Hematopoietic multipotent progenitor cell treated with erythropoietin and hydrocortisone succinate and interleukin-3 and kit ligand, for 4 days (in vitro differentiated cells): Measurements from ENCODE around the gene PAPPA.
A peak's percentile ranks its signal among the peaks of the same experiment; 100 is the strongest.

Source experiments
- DNase-seq: peaks from one replicate; pipeline ENCODE4 v3.0.0-alpha.2; 2015

Gene PAPPA

DNA sequence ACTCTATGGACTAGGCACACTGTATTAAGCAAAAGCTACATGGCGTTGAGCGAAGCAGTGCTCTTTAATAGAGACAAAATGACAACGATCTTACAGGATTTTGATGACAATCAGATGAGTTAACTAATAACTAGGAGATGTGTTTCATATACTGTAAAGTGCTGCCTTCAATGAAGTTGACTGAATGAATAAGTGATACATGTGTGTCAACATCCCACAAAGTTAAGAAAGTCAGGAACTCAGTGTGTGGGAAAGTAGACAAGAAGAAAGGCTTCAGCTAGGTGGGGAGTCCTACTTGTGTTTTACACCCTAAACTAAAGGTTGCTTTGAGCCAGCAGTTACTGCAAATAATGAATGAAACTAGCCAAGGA, 79.6 kb downstream of the PAPPA start:
- DNase-seq: no peak

DNA sequence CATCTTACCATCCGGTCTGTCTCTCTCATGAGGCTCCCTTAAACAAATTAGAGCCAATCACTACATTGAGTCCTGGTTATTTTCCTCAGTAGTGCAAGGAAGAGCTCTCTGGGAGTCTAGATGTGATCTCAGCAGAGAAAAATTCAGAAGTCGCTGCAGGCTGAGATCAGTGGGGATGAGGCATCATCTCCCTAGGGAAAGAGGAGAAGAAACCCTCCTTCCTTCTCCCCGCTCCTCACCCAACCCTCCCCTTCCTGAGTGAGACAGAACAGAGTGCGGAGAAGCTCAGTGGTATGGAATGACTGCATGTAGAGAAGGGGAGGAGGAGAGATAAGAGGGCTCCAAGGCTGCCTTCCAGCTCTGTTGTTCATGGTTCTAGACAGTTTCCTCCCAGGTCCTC, 80.5 kb downstream of the PAPPA start:
- DNase-seq: no peak

DNA sequence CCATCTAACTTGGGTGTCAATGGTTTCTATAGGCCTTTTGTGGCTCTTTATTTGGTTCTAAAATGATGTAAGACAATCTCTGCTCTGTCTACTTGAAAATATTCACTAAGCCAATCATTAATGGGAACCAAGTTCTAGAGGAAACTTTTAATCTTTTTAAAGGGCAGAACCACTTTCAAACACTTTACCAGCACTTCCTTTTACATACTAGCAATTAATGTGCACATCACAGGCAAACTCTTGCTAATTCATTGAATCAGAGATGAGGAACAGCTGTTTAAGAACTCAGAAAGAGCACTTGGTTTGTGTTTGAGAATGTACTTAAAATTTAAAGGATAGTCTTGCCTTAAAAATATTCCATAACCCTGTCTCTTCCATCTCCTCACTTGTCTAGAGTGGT, 83.4 kb downstream of the PAPPA start:
- no peak for DNase-seq

DNA sequence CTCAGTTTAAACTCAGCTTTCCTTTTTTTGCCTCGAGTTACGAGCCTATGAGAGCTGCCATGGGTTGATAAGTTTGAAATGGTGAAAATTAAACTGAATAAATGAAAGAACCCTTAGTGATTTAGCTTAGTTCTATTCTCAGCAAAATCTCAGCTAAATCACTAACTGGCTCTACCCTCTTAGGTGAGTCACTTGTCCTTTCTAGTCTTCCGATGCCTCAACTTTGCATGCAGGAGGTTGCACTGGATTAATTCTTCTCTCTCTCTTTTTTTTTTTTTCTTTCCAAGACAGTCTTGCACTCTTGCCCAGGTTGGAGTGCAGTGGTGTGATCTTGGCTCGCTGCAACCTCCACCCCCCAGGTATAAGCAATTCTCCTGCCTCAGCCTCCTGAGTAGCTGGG, 83.9 kb downstream of the PAPPA start:
- no peak for DNase-seq

DNA sequence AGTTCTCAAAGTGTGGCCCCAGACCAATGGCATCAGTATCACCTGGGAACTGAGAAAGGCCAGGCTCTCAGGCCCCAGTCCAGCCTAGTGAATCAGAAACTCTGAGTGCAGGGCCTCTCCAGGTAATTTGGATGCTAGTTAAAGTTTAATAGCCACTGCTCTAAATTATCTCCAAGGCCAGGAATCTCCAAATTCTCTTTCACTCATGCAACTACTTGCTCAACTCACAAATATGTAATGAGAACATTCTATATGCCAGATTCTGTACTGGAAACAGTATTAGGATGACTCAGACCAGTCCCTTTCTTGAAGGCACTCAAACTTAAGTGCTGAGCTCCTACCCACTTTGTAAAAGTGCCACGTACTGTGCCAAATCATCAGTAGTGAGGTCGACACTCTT, 84.6 kb downstream of the PAPPA start:
- DNase-seq: no peak

DNA sequence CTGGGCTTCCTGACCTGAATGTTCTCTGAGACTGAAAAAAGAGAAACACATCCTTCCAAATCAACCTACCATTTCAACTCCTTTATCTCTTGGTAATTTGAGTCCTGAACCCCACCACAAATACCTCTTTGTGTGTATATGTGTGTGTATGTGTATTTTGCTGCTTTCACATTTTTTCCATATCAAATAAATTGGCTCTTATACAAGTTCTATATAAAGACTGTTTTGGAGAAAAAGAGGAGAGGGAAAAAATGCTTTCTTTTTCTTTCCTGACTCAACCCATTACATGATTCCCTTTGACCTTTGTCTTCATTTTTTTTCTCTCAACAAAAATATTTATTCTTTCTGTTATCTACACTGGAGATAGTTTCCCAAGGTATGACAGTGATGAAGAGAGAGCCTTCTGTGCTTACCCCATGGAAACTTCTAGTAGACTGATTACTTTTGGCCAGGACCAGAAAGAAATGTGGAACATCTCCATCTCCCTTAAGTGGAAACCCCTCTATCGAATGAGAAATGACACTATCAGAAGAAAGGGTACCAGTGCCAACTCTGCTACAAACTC, 85.3 kb downstream of the PAPPA start:
- no peak for DNase-seq

DNA sequence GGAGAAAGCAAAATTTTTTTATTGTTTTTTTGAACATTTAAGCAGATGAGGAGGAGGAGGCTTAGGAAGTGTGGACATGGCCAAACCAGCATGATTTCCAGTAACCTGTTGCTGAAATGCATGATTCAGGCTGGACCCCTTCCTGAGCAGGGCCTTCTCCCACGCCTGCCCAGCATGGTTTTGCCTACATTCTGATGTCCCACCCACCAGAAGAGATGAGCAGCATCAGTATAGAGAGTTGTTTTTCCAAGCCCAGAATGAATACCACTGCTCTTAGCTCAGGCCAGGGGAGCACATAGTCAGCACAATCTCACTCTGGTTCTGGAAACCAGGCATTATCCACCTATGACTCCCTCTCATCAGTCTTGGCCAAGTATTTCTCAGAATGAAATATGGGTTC, 90.1 kb downstream of the PAPPA start:
- no peak for DNase-seq

DNA sequence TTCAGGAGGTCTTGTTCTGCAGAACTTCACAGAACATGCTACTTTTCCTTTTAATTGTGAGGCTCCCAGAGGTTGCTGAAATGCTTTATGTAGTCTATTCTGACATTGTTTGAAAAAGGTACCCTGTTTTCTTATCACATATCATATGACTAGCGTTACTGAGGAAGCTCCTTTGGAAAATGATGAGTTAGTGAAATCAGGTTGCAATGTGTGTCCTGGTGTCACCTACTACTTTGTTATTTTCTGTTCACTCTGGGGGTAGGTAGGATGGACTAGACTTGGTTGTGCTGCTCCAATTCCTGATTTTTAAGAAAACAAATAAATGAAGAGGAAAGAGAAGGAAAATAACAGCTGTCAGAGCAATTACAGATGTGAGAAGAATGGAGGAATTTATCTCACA, 93.7 kb downstream of the PAPPA start:
- no peak for DNase-seq

DNA sequence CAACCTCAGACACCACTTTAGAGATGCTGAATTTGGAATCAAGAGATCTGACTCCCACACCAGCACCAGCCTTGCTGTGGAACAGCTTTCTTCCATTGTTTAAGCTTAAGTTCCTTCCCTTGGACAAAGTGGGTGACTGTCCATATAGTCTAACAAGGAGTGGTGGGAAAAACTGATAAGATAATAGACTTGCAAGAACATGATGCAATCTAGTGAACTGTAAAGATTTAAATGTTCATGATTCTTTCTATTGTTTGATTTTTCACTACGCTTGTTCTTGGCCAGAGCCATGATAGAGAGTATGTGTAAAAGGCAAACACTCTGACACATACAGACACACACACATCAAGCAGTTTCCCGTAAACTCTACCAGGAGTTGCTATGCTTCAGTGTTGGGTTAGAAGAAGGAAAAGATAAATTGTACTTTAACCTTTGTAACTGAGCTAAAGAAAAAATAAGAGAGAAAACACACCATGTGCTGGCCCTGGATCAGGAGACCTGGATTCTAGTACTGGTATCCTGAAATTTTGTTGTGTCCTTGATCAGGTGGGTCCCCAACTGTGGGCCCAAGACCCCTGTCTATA, 94.3 kb downstream of the PAPPA start:
- DNase-seq: no peak

GRCh38 chr9:116250891-116251290, 97.3 kb downstream of the PAPPA start:
- DNase-seq: no peak

DNA sequence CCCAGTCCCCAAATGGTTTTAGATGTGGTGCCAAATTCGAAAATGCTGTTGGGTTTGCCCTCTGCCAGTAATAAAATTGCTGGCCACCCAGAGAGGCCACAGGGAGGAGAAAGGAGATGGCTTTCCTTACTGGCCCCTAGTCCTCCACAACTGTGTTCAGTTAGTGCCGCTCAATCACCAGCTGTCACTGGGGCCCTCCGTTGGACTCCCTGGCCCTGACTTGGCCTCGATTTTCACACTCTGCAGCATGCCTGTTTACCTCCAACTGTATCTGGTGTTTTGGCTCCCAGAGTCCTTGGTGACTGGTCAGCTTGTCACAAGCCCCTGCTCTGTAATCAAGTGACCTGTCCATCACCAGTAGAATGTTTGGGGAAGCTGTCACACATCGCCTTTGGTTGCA, 97.8 kb downstream of the PAPPA start:
- no peak for DNase-seq

- no peak for DNase-seq
Measured at GRCh38 chr9:116260531-116260930, 106.9 kb downstream of the PAPPA start.

DNA sequence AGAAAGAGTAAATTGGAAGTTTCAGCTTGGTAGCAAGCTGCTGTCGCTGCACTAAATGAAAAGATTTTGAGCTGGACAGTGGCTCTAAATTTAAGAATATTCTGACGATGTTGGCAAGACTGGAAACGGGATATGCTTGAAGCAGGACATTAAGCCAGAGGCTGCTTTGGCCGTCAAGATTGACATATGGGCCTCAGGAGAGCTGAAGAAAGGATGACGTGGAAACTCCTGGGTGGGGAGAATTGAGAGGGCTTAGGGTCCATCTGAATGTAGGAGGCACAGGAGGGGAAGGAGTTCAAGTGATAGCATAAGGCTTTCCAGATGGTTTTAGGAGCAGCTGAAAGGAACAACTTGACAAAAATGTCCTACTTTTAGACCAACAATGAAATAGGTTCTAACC, 108.9 kb downstream of the PAPPA start:
- DNase-seq: no peak

GRCh38 chr9:116264361-116264760, 110.8 kb downstream of the PAPPA start:
- DNase-seq: no peak

- no peak for DNase-seq
Measured at GRCh38 chr9:116267021-116267420, 113.4 kb downstream of the PAPPA start.

DNA sequence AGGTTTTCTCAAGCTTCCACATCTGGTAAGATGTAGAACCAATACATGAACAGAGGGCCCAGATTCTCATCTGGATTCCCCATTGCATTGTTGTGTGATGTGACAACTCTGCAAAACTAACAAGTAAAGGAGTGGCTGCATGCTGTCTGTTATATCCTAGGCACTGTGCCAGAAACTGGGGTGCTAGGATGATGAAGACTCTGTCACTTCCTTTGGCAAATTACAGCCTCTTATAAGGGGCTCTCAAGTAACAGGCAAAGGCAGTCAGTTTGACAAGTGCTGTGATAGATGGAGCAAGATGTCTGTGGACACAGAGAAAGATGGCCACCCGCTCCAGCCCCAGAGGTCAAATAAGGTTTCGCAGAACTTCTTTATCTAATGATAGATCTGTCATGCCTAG, 115.7 kb downstream of the PAPPA start:
- DNase-seq: peak; percentile 4

- no peak for DNase-seq
Measured at GRCh38 chr9:116270546-116270945, 117.0 kb downstream of the PAPPA start.

DNA sequence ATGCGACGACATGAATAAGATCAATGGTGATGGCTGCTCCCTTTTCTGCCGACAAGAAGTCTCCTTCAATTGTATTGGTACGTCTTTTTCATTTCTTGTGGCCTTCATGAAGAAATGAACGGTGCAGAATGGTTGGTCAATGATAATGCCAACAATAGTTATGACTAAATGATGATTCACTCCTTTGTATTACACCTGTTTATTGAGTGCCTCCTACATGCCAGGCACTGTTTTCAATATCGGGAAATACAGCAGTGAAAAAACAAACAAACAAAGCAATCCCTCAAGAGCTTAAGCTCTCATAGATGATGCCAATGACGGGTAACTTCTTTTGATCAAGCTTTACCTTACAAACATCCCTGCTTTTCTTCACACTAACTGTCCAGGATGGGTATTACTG, 117.7 kb downstream of the PAPPA start:
- no peak for DNase-seq

- DNase-seq: no peak
Measured at GRCh38 chr9:116271991-116272390, 118.4 kb downstream of the PAPPA start.

- no peak for DNase-seq
Measured at GRCh38 chr9:116274293-116274692, 120.7 kb downstream of the PAPPA start.

- no peak for DNase-seq
Measured at GRCh38 chr9:116275418-116276195, 122.0 kb downstream of the PAPPA start.

DNA sequence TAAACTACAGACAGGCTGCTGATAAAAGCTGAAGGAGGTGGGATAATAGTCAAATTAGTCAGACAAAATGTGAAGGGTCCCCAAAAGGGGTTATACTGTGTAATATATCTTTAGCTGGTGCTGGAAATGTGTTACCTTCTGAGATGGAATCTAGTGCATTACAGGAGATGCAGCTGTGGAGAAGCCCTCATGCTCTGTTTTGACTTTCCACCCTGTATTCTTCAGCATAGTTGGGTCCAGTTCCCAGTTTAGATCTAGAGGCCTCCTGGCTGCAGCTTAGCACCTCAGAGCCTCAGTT, 122.6 kb downstream of the PAPPA start:
- DNase-seq: no peak

GRCh38 chr9:116276651-116277121, 123.1 kb downstream of the PAPPA start:
- no peak for DNase-seq

- DNase-seq: no peak
Measured at GRCh38 chr9:116278326-116278725, 124.7 kb downstream of the PAPPA start.

- DNase-seq: no peak
Measured at GRCh38 chr9:116279230-116279629, 125.6 kb downstream of the PAPPA start.
